Skeletal muscle cell (primary cell): Measurements from ENCODE around the gene NEUROG2.
"Not testable (repeated sequence)": the region's sequence is repeated elsewhere in the genome, so short reads cannot be mapped to it uniquely, and the experiment has no call there.

Experiments used
- DNase-seq: peaks from one replicate; pipeline ENCODE4 v3.0.0-alpha.2; 2010; ENCODE audit warnings: low read depth
- H3K4me3 ChIP-seq: 2 replicates; pipeline ENCODE4 v1.5.1; 2011; ENCODE audit warnings: low read depth, mild to moderate bottlenecking, control low read depth, low read length, moderate library complexity

Gene NEUROG2

DNA sequence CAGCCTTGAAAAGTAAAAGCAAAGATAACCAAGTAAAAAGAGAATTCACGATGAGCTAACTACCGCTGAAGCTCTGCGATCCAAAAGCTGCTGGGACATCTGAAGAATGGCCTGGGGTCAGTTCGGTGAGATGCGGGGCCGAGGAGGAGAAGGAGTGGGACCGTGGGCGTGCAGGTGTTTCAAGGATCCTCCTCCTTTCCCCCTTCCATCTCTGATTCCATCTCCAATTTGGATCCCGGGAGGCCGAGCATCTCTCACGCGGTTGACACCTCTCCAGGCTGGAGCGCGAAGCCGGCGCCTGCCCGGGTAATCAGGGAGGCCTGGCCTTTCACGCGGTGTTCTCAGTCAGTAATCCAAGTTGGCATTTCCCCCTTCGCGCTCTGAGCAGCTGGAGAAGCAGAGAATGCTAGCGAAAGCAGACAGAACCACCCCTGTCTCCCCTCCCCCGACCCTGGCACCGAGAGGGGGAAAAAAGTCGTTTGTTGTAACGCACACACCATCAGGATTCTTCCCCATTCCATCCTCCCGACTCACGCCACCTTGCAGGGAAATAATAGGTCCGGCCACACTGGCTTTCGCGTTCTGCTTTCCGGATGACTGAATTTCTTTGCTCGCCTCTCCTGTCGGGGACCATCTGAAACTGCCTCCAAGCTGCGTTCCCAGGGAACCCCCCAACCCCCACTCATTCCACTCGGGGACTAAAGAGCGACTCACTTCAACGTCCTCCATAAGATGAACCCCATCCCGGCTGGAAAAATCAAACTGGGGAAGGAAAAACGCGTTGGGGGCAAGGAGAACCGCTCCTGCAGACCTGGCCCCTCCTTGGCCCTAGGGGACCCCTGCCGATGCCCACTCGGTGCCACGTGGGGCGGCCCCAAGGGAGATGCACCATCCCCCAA lies 6.5 kb downstream of the NEUROG2 start:
- DNase-seq: no peak
- H3K4me3 ChIP-seq: peak overlapping the region; percentile 3

DNA sequence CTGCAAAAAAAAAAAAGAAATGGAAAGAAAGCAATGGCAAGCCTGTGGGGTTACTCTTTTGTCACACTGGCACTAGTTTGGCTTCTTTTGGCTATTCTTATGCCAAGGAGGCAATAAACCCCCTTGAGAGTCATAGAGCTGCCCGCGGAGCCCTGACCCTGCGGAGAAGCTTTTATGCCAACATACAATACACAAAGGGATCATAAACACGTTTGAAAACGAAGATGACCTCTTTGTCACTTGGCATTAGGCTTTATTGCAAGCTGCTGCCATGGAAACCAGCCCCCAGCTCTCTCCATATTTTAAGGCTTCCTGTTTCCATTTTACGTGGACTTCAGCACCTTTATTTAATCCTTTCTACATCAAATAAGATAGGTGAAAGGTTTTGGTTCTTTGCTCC lies 7.6 kb downstream of the NEUROG2 start:
- no peak for DNase-seq
- H3K4me3 ChIP-seq: no peak overlapping the region

DNA sequence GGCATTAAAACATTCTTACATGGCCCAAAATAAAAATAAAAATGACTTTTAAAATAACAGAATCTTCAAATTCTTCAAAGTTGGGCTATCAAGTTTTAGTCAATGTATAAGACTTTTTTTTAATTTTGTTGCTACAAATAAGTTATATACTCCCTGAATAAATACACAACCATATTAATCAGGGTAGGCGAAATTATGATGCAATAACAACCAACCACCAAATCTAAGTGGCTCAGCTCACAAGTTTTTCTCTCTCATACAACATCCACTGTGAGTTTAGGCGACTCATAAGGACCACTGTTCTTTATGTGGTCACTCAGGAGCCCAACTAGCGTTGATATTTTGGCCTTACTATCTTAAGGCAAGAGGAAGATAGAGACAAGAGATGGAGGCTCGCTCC lies 11.2 kb downstream of the NEUROG2 start:
- DNase-seq: no peak
- H3K4me3 ChIP-seq: no peak overlapping the region

DNA sequence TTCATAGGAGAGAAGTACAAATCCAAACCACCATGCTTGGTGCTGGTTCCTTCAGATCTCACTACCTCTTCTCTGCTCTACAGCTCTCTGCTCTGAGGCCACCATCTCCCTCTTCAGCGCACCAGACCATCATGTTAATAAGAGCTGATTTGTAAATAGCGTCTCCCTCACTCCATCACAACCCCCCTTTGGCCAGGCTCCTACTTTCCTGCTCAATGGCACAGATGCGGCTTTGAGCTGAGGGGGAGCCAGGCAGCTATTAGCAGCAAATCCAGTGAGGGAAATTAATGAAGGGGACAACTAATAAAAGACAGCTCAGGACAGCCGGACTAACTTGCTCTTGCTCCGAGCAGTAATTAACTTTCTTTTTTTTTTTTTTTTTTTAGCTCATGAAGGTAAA lies 13.1 kb downstream of the NEUROG2 start:
- no peak for DNase-seq
- H3K4me3 ChIP-seq: no peak overlapping the region

DNA sequence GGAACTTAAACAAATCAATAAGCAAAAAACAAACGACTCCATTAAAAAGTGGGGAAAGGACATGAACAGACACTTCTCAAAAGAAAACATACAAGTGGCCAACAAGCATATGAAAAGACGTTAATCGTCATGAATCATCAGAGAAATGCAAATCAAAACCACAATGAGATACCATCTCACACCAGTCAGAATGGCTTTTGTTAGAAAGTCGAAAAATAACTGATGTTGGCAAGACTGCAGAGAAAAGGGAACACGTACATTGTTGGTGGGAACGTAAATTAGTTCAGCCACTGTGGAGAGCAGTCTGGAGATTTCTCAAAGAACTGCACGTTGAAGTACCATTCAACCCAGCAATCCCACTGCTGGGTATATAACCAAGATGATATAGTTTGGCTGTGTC lies 23.7 kb downstream of the NEUROG2 start:
- DNase-seq: no peak
- no peak overlapping the region for H3K4me3 ChIP-seq

DNA sequence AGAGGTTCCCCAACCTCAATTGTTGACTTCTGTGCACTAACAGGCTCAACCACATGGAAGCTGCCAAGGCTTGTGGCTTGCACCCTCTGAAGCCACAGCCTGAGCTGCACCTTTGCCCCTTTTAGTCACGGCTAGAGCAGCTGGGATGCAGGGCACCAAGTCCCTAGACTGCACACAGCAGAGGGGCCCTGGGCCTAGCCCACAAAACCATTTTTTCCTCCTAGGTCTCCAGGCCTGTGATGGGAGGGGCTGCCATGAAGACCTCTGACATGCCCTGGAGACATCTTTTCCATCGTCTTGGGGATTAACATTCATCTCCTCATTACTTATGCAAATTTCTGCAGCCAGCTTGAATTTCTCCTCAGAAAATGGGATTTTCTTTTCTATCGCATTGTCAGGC lies 25.2 kb downstream of the NEUROG2 start:
- not testable (repeated sequence) for DNase-seq

DNA sequence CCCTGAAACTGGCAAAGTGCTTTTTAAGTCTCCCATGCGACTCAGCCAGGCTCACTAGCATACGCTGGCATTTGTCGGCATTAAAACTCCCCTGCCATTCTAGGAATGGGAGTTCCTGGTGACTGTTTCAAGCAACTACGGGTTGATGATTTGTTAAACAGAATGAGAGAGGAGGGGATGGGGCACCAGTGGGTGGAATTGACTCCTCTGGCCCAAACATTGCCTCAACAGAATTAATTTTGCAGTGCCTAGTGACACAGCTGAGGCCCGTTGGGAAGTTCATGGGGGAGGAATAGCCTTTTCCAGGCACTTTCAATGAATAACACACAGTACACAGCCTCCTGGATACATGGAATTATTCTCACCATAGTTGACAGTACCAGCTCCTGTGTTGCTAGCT lies 30.1 kb downstream of the NEUROG2 start:
- DNase-seq: no peak
- no peak overlapping the region for H3K4me3 ChIP-seq

More for the DNA sequence above, 25.2 kb downstream of the NEUROG2 start:
- H3K4me3 ChIP-seq: not testable (repeated sequence)

DNA sequence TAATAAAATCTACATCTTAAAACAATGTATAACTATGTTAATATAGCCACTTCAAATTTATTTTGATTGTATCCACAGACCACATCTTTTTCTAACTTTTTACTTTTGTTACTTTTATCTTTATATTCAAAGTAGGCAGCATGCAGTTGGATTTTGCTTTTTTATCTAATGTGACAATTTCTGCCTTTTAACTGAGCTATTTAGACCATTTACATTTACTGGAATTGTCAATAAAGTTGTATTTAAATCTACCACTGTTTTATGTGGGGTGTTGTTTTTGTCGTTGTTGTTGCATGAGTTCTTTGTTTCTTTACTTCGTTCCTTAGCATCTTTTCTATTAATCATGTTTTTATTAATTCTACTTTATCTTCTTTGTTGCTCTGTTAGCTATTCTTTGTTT lies 42.0 kb downstream of the NEUROG2 start:
- no peak overlapping the region for H3K4me3 ChIP-seq
- no peak for DNase-seq

DNA sequence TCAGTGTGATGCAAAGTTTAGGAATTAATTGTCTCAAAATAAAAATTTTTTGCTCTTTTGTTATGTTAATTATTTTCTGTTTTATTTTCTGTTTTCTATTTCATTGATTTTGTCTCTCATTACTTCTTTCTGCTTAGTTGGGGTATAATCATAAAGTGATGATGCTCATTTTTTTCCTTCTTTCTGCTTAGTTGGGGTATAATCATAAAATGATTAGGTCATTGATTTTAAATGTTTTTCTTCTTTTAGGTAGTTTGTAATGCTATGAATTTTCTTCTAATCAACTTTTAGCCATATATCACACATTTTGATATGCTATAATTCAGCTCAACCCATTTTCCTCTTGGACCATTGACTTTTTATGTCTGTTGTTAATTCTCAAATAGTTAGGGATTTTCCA lies 43.7 kb downstream of the NEUROG2 start:
- H3K4me3 ChIP-seq: no peak overlapping the region

More for the DNA sequence above, 43.7 kb downstream of the NEUROG2 start:
- DNase-seq: no peak
